Epidermal melanocyte (primary cell): ENCODE measurements around the gene RPL6.

ENCODE experiments used
- DNase-seq: peaks from one replicate; pipeline ENCODE4 v3.0.0; 2011; ENCODE audit warnings: low spot score; ENCODE audit not compliant: insufficient read length

Gene RPL6

GRCh38 chr12:112380663-112381405 lies 28.6 kb downstream of the RPL6 start:
- DNase-seq, result no peak

- DNase-seq, result no peak
Measured at GRCh38 chr12:112375105-112375504, 34.3 kb downstream of the RPL6 start.

GRCh38 chr12:112374166-112374740 lies 35.2 kb downstream of the RPL6 start:
- no peak for DNase-seq

GRCh38 chr12:112370868-112371510 lies 38.4 kb downstream of the RPL6 start:
- DNase-seq, result no peak

GRCh38 chr12:112370199-112370598 lies 39.2 kb downstream of the RPL6 start:
- no peak for DNase-seq

GRCh38 chr12:112368856-112369255 lies 40.5 kb downstream of the RPL6 start:
- no peak for DNase-seq

GRCh38 chr12:112367965-112368364 lies 41.4 kb downstream of the RPL6 start:
- DNase-seq, result no peak

- no peak for DNase-seq
Measured at GRCh38 chr12:112362310-112362709, 47.1 kb downstream of the RPL6 start.

- DNase-seq, result no peak
Measured at GRCh38 chr12:112361271-112361670, 48.1 kb downstream of the RPL6 start.

- DNase-seq, result no peak
Measured at GRCh38 chr12:112359290-112359689, 50.1 kb downstream of the RPL6 start.

GRCh38 chr12:112357214-112357613 lies 52.2 kb downstream of the RPL6 start:
- no peak for DNase-seq
